Measurements from ENCODE around the gene JADE1. TPM values are rescaled to one million over a fixed set of nuclear protein-coding genes. Genes with fewer than 3 reads are reported as not detected.

Gene JADE1
- polyA plus RNA-seq, 1 donor (not counting 4 experiments of a cell fraction or from before 2014, with no cell fraction given) = 2.8 TPM

- dilution Hi-C loops (cut with MboI; ENCODE audit: extremely low pct_ligation_motif_present, low sequenced_read_pairs) = no loop called here
- FAIRE-seq = no peak
- DNase-seq (ENCODE audit: low read depth, low spot score) = no peak
- Histone ChIP-seq H3K9me3 (ENCODE audit: control insufficient read depth, low read depth, low read length) (no peaks in the 10 kb centered on the region), H3K9ac (ENCODE audit: control insufficient read depth, extremely low read depth, insufficient read depth, low read length) (no peak overlapping the region), H3K4me2 (ENCODE audit: control insufficient read depth, extremely low read depth, insufficient read depth, low read depth, low read length) (no peak overlapping the region), H3K4me3 (ENCODE audit: control insufficient read depth in 2 of 3, extremely low read depth in 1 of 3, insufficient read depth in 2 of 3, low read depth in 1 of 3, low read length in 3 of 3) (no peak overlapping the region), H4K20me1 (ENCODE audit: control insufficient read depth, extremely low read depth, insufficient read depth, low read length) (no peaks in the 10 kb centered on the region), H3K27ac (ENCODE audit: control insufficient read depth, insufficient read depth, low read length) (no peak overlapping the region), H3K9me1 (ENCODE audit: control insufficient read depth, extremely low read depth, insufficient read depth, low read length) (no peaks in the 10 kb centered on the region), H3K4me1 (ENCODE audit: control insufficient read depth, extremely low read depth, insufficient read depth, low read length) (peaks cover 7% of the 10 kb centered on the region), H3K79me2 (ENCODE audit: control insufficient read depth, insufficient read depth, low read length) (peaks cover 13% of the 10 kb centered on the region), H2AFZ (ENCODE audit: control insufficient read depth, low read length) (no peak overlapping the region), H3K36me3 (ENCODE audit: control insufficient read depth in 2 of 2, extremely low read depth in 1 of 2, insufficient read depth in 2 of 2, low read length in 2 of 2) (no peaks in the 10 kb centered on the region), H3K27me3 (ENCODE audit: control insufficient read depth, extremely low read depth, insufficient read depth, low read length) (no peaks in the 10 kb centered on the region)
- TF ChIP-seq CTCF (optimal IDR thresholded peaks at IDR 0.05 in 1 of 3, IDR thresholded peaks at IDR 0.05 in 1 of 3, conservative IDR thresholded peaks at IDR 0.05 in 1 of 3; ENCODE audit: extremely low read depth in 1 of 3, insufficient read depth in 2 of 3, low read length in 3 of 3) (no peak), EZH2 (IDR thresholded peaks at IDR 0.05; ENCODE audit: low read length) (no peak)
These were observed 4.5 kb downstream of the JADE1 start for GRCh38 chr4:128813965-128814364.

DNA sequence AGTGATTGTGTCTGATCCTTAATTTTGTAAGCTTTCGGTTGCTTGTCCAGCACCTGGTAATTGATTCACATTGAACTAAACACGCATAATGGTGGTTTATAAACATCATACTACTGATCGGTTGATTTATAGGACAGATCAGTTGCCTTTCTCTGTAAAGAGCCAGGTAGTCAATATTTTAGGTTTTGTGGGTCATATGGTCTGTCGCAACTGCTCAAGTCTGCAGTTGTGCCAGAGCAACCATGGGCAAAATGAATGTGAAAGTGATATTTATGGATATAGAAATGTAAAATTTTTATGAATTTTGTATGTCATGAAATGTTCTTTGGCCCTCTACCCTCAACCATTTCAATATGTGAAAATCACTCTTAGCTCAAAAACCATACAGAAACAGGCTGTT lies 8.9 kb downstream of the JADE1 start:
- H3K4me1 ChIP-seq (ENCODE audit: control insufficient read depth, extremely low read depth, insufficient read depth, low read length) = peaks cover 9% of the 10 kb centered on the region
- H3K27ac ChIP-seq (ENCODE audit: control insufficient read depth, insufficient read depth, low read length) = no peak overlapping the region
- no peaks in the 10 kb centered on the region for H3K9me1 ChIP-seq (ENCODE audit: control insufficient read depth, extremely low read depth, insufficient read depth, low read length)
- H2AFZ ChIP-seq (ENCODE audit: control insufficient read depth, low read length) = no peak overlapping the region
- FAIRE-seq (no peak), DNase-seq (ENCODE audit: low read depth, low spot score) (no peak)
- TF ChIP-seq EZH2 (IDR thresholded peaks at IDR 0.05; ENCODE audit: low read length) (no peak), CTCF (optimal IDR thresholded peaks at IDR 0.05 in 1 of 3, IDR thresholded peaks at IDR 0.05 in 1 of 3, conservative IDR thresholded peaks at IDR 0.05 in 1 of 3; ENCODE audit: extremely low read depth in 1 of 3, insufficient read depth in 2 of 3, low read length in 3 of 3) (no peak)
- H4K20me1 ChIP-seq (ENCODE audit: control insufficient read depth, extremely low read depth, insufficient read depth, low read length) = no peaks in the 10 kb centered on the region
- dilution Hi-C loops (cut with MboI; ENCODE audit: extremely low pct_ligation_motif_present, low sequenced_read_pairs) = no loop called here
- H3K9me3 ChIP-seq (ENCODE audit: control insufficient read depth, low read depth, low read length) = no peaks in the 10 kb centered on the region
- no peak overlapping the region for H3K4me3 ChIP-seq (ENCODE audit: control insufficient read depth in 2 of 3, extremely low read depth in 1 of 3, insufficient read depth in 2 of 3, low read depth in 1 of 3, low read length in 3 of 3)
- peaks cover 17% of the 10 kb centered on the region for H3K79me2 ChIP-seq (ENCODE audit: control insufficient read depth, insufficient read depth, low read length)
- no peak overlapping the region for H3K4me2 ChIP-seq (ENCODE audit: control insufficient read depth, extremely low read depth, insufficient read depth, low read depth, low read length)
- H3K36me3 ChIP-seq (ENCODE audit: control insufficient read depth in 2 of 2, extremely low read depth in 1 of 2, insufficient read depth in 2 of 2, low read length in 2 of 2) = no peaks in the 10 kb centered on the region
- no peak overlapping the region for H3K9ac ChIP-seq (ENCODE audit: control insufficient read depth, extremely low read depth, insufficient read depth, low read length)
- no peaks in the 10 kb centered on the region for H3K27me3 ChIP-seq (ENCODE audit: control insufficient read depth, extremely low read depth, insufficient read depth, low read length)

Measured in keratinocyte (primary cell).